IMR-90 (cell line): ENCODE measurements around the gene MAGI2. TPM values are rescaled to one million over a fixed set of nuclear protein-coding genes. Genes with fewer than 3 reads are reported as not detected.

Experiments
- ATAC-seq: fragments of 200-7000 bp; cut with Tn5 transposase; 2 replicates; pipeline ENCODE4 v1.9.1; 2020; ENCODE audit warnings: low read depth, mild to moderate bottlenecking, moderate library complexity
- BruUV-seq: library from RNA; stranded (reverse); fragments of 400-500 nt; replicated peaks from 2 replicates; lab custom pipeline; 2021; lab: Mats Ljungman, UMichigan
- CTCF ChIA-PET: fragments of 300-600 bp; formaldehyde crosslinking; extraction: SDS; loops from one replicate; lab custom pipeline; 2021; ENCODE audit warnings: antibody characterized with exemption; lab: Yijun Ruan, JAX
- POLR2A ChIA-PET: fragments of 300-600 bp; sonication (Branson Sonifier 250); formaldehyde crosslinking; loops from one replicate; lab custom pipeline; 2022; ENCODE audit warnings: antibody characterized with exemption; ENCODE audit not compliant: unreplicated experiment; lab: Charles Lee
- DNase-seq: peaks from one replicate; pipeline ENCODE4 v3.0.0; 2013
- H2AFZ ChIP-seq: replicated peaks from 2 replicates; pipeline ENCODE3; 2013; ENCODE audit warnings: low read length, mild to moderate bottlenecking; ENCODE audit not compliant: poor library complexity
- H2AK5ac ChIP-seq: 2 replicates; pipeline ENCODE4 v1.6.1; 2013; ENCODE audit warnings: low read depth, low read length, inconsistent platforms
- H2AK9ac ChIP-seq: replicated peaks from 2 replicates; pipeline ENCODE3; 2013; ENCODE audit warnings: mild to moderate bottlenecking, low read depth, low read length, moderate library complexity; ENCODE audit not compliant: poor library complexity
- H2BK120ac ChIP-seq: 2 replicates; pipeline ENCODE4 v1.6.1; 2013; ENCODE audit warnings: low read depth, low read length, inconsistent platforms
- H2BK15ac ChIP-seq: 3 replicates; pipeline ENCODE4 v1.6.1; 2013; ENCODE audit warnings: low read depth, low read length, inconsistent platforms
- H2BK20ac ChIP-seq: 2 replicates; pipeline ENCODE4 v1.6.1; 2013; ENCODE audit warnings: low read depth, mild to moderate bottlenecking, inconsistent platforms, low read length, moderate library complexity
- H2BK5ac ChIP-seq: 2 replicates; pipeline ENCODE4 v1.6.1; 2013; ENCODE audit warnings: mild to moderate bottlenecking, low read depth, low read length, inconsistent platforms; ENCODE audit not compliant: poor library complexity, severe bottlenecking
- H3K14ac ChIP-seq: replicated peaks from 2 replicates; pipeline ENCODE4 v1.6.1; 2013; ENCODE audit warnings: low read depth, low read length, inconsistent platforms
- H3K18ac ChIP-seq: 2 replicates; pipeline ENCODE4 v1.6.1; 2013; ENCODE audit warnings: low read depth, low read length, control low read depth
- H3K23ac ChIP-seq: 2 replicates; pipeline ENCODE4 v1.6.1; 2013; ENCODE audit warnings: low read depth, low read length, inconsistent platforms
- H3K27ac ChIP-seq: 2 replicates; pipeline ENCODE4 v1.5.1; 2013; ENCODE audit warnings: mild to moderate bottlenecking, control low read depth, low read length; ENCODE audit not compliant: insufficient read depth
- H3K27me3 ChIP-seq: 2 replicates; pipeline ENCODE4 v1.6.1; 2013; ENCODE audit warnings: low read length; ENCODE audit not compliant: control insufficient read depth, insufficient read depth
- H3K36me3 ChIP-seq: 2 replicates; pipeline ENCODE4 v1.6.1; 2013; ENCODE audit warnings: low read length, mixed read lengths; ENCODE audit not compliant: control insufficient read depth, insufficient read depth
- H3K4ac ChIP-seq: 2 replicates; pipeline ENCODE4 v1.6.1; 2013; ENCODE audit warnings: low read depth, low read length, inconsistent platforms
- H3K4me1 ChIP-seq: 2 replicates; pipeline ENCODE4 v1.6.1; 2013; ENCODE audit warnings: low read length, mixed read lengths; ENCODE audit not compliant: control insufficient read depth, insufficient read depth
- H3K4me2 ChIP-seq: 2 replicates; pipeline ENCODE4 v1.6.1; 2013; ENCODE audit warnings: low read depth, mild to moderate bottlenecking, control low read depth, low read length, moderate library complexity
- H3K4me3 ChIP-seq: 2 replicates; pipeline ENCODE4 v1.5.1; 2013; ENCODE audit warnings: low read depth, mild to moderate bottlenecking, control low read depth, low read length, moderate library complexity; ENCODE audit not compliant: insufficient read depth
- H3K56ac ChIP-seq: 2 replicates; pipeline ENCODE4 v1.6.1; 2013; ENCODE audit warnings: low read length, inconsistent platforms; ENCODE audit not compliant: insufficient read depth; ENCODE audit errors: extremely low read depth
- H3K79me1 ChIP-seq, 2 experiments: 2 replicates each; pipeline ENCODE4 v1.6.1; 2013; ENCODE audit warnings: low read length in 2 of 2, inconsistent platforms in 1 of 2, low read depth in 1 of 2
- H3K9ac ChIP-seq: 2 replicates; pipeline ENCODE4 v1.6.1; 2013; ENCODE audit warnings: low read depth, low read length, control low read depth
- H3K9me1 ChIP-seq: 2 replicates; pipeline ENCODE4 v1.6.1; 2013; ENCODE audit warnings: low read length, inconsistent platforms; ENCODE audit not compliant: insufficient read depth
- H3K9me3 ChIP-seq: 2 replicates; pipeline ENCODE4 v1.6.1; 2013; ENCODE audit warnings: low read length; ENCODE audit not compliant: control insufficient read depth, insufficient read depth
- H4K20me1 ChIP-seq: 2 replicates; pipeline ENCODE4 v1.6.1; 2013; ENCODE audit warnings: low read length, inconsistent platforms; ENCODE audit not compliant: insufficient read depth
- H4K5ac ChIP-seq: 2 replicates; pipeline ENCODE4 v1.6.1; 2013; ENCODE audit warnings: mild to moderate bottlenecking, low read depth, low read length, control low read depth
- H4K8ac ChIP-seq, 2 experiments: 2 replicates each; pipeline ENCODE4 v1.6.1; 2013; ENCODE audit warnings: low read depth in 2 of 2, low read length in 2 of 2, control low read depth in 1 of 2, inconsistent platforms in 1 of 2
- H4K91ac ChIP-seq: 2 replicates; pipeline ENCODE4 v1.6.1; 2013; ENCODE audit warnings: low read depth, low read length, inconsistent platforms; ENCODE audit not compliant: insufficient read depth
- BHLHE40 ChIP-seq: fragments of 150-350 bp; IDR thresholded peaks from 2 replicates; pipeline ENCODE4 v1.6.1; 2016; ENCODE audit warnings: mild to moderate bottlenecking, low read depth, low read length
- CEBPB ChIP-seq: IDR thresholded peaks from 2 replicates; pipeline ENCODE4 v1.6.1; 2012; ENCODE audit warnings: low read depth, low read length, improper control_type of control experiment
- CHD1 ChIP-seq: IDR thresholded peaks from 2 replicates; pipeline ENCODE4 v1.6.1; 2012; ENCODE audit warnings: low read depth, low read length, improper control_type of control experiment
- RAD21 ChIP-seq: IDR thresholded peaks from 2 replicates; pipeline ENCODE4 v1.6.1; 2012; ENCODE audit warnings: low read length, improper control_type of control experiment
- RCOR1 ChIP-seq: IDR thresholded peaks from 2 replicates; pipeline ENCODE4 v1.6.1; 2012; ENCODE audit warnings: mild to moderate bottlenecking, low read length, improper control_type of control experiment; ENCODE audit not compliant: insufficient replicate concordance
- WGBS, 2 experiments: methylation state at CpG; one replicate each; pipeline versions ENCODE4 v1.1.5 to v1.1.7; 2013; ENCODE audit warnings: missing lambda C conversion rate in 2 of 2; ENCODE audit not compliant: insufficient read length in 1 of 2; ENCODE audit errors: extremely low coverage in 2 of 2; 5-methylcytosine and 5-hydroxymethylcytosine counted together
- dilution Hi-C: fragments of 300-500 bp; cut with HindIII; formaldehyde crosslinking; loops from one replicate; pipeline ENCODE4 v1.14.3; 2018; ENCODE audit warnings: low sequenced_read_pairs; ENCODE audit not compliant: unreplicated experiment
- in situ Hi-C: fragments of 300-500 bp; cut with MboI; formaldehyde crosslinking; loops from 3 replicates; pipeline ENCODE4 v1.14.3; 2019; ENCODE audit warnings: low sequenced_read_pairs, inconsistent platforms, mixed read lengths
- intact Hi-C: fragments of 100-400 bp; cut with micrococcal nuclease; formaldehyde crosslinking; loops from 2 replicates; pipeline ENCODE4 v1.10.0; 2022
- polyA plus RNA-seq, 3 experiments: library from polyadenylated mRNA; depleted of rRNA; stranded (reverse); fragments of >200 nt; gene quantifications; 2 replicates each; pipeline ENCODE4 v1.2.3, GENCODE V29; 2012; ENCODE audit warnings: low replicate concordance in 1 of 3
- total RNA-seq: library from RNA; depleted of rRNA; stranded (reverse); fragments of >200 nt; gene quantifications from 2 replicates; pipeline ENCODE4 v1.2.3, GENCODE V29; 2012
- TF ChIP-seq, protein P1 (sequence below): fragments of 150-350 bp; IDR thresholded peaks from 2 replicates; pipeline ENCODE4 v1.6.1; 2016; ENCODE audit warnings: low read depth, mild to moderate bottlenecking, low read length, moderate library complexity, borderline replicate concordance

Gene MAGI2
- total and polyA plus RNA-seq, 2 of the 4 experiments (the other 2 are of a cell fraction), result 2.5 to 17.9 TPM

DNA sequence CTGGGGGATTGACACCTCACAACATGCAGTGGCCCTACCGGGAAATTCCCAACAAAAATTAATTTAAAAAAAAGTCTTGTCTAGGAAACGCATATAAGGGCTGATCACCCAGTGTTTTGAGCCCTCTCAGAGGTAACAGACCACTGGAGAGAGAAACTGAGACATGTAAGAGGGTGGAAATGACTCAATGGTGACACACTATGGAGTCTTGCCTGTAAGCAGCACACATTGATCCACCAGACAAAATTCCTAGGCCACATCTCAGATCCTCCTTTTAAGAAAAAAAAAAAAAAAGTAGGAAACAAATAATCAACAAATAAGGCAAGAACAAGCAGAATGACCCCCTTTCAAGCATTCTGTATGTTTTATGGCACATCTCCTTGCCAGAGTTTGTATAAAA, 296.2 kb downstream of the MAGI2 start:
- Histone ChIP-seq H4K8ac (no peak overlapping the region), H3K4me3 (no peak overlapping the region), H2BK5ac (no peak overlapping the region), H2BK20ac (no peak overlapping the region), H3K36me3 (no peaks in the 10 kb centered on the region), H3K56ac (no peak overlapping the region), H3K27me3 (no peaks in the 10 kb centered on the region), H3K9me1 (no peaks in the 10 kb centered on the region), H2BK15ac (no peak overlapping the region), H3K4me1 (peaks cover 3% of the 10 kb centered on the region; the same call in 1 of the 2 replicates), H3K18ac (no peak overlapping the region), H3K79me1 (no peaks in the 10 kb centered on the region; a peak in 1 of 4 replicates), H3K4me2 (no peak overlapping the region), H2AK5ac (no peak overlapping the region), H3K9me3 (peaks cover 3% of the 10 kb centered on the region), H3K23ac (no peak overlapping the region), H4K5ac (no peak overlapping the region), H2BK120ac (no peak overlapping the region), H2AK9ac (no peak overlapping the region), H4K91ac (no peak overlapping the region), H3K9ac (no peak overlapping the region), H3K14ac (no peak overlapping the region), H3K27ac (no peak overlapping the region), H2AFZ (no peak overlapping the region), H4K20me1 (no peaks in the 10 kb centered on the region), H3K4ac (no peak overlapping the region)
- in situ Hi-C loops, result no loop called here
- intact Hi-C loops, result no loop called here
- WGBS, 2 experiments, result no CpG with 5 or more reads among the region's 2 CpGs
- TF ChIP-seq CEBPB (no peak), RAD21 (no peak), BHLHE40 (no peak), RCOR1 (no peak), CHD1 (no peak)
- TF ChIP-seq, protein P1, sequence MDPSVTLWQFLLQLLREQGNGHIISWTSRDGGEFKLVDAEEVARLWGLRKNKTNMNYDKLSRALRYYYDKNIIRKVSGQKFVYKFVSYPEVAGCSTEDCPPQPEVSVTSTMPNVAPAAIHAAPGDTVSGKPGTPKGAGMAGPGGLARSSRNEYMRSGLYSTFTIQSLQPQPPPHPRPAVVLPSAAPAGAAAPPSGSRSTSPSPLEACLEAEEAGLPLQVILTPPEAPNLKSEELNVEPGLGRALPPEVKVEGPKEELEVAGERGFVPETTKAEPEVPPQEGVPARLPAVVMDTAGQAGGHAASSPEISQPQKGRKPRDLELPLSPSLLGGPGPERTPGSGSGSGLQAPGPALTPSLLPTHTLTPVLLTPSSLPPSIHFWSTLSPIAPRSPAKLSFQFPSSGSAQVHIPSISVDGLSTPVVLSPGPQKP, result no peak
- CTCF ChIA-PET, result no interaction called here
- POLR2A ChIA-PET, result no interaction called here
- ATAC-seq, result no peak
- no TSS peak for BruUV-seq
- DNase-seq, result peak; percentile 16
- dilution Hi-C loops, result no loop called here
